ENCODE results near the gene HSPBAP1. TPM values are rescaled to one million over a fixed set of nuclear protein-coding genes. Genes with fewer than 3 reads are reported as not detected.
A peak's percentile ranks its signal among the peaks of the same experiment; 100 is the strongest.

Gene HSPBAP1
- total and polyA plus RNA-seq, 9 of the 15 experiments (the other 6 are each of a cell fraction or from before 2014, with no cell fraction given): 2.1 to 4.5 (median 3.4) TPM

DNA sequence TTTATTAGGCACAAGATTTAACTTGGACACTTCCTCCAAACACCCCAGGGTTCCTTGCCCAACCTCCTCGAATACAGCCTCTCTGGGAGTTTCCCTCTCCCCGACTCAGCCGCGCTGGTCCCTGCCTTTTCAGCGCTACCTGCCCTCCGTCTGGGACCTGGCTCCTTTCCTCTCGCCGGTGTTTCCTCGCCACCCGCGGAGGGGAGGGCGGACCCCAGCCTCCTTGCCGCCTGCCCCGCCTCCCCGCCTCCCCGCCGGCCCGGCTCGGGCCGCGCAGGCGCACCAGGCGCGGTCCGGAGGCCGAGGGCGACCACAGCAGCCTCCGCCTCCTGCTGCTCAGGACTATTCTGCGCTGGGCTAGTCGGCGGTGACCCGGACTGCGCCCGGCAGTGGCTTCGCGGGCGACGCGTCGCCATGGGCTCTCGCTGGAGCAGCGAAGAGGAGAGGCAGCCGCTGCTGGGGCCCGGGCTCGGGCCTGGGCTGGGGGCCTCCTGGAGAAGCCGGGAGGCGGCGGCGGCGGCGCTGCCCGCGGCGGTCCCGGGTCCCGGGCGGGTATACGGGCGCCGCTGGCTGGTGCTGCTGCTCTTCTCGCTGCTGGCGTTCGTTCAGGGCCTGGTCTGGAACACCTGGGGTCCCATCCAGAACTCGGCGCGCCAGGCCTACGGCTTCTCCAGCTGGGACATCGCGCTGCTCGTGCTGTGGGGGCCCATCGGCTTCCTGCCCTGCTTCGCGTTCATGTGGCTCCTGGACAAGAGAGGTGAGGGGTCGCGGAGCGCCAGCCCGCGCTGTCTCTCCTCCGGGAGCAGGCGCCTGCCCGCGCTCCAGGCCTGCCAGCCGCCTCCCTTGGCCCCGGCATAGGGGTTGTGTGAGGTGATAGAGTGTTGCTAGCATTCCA lies 1.4 kb upstream of the HSPBAP1 start, which contains the start of gene SLC49A4 (continued):
- TF ChIP-seq, protein P1, sequence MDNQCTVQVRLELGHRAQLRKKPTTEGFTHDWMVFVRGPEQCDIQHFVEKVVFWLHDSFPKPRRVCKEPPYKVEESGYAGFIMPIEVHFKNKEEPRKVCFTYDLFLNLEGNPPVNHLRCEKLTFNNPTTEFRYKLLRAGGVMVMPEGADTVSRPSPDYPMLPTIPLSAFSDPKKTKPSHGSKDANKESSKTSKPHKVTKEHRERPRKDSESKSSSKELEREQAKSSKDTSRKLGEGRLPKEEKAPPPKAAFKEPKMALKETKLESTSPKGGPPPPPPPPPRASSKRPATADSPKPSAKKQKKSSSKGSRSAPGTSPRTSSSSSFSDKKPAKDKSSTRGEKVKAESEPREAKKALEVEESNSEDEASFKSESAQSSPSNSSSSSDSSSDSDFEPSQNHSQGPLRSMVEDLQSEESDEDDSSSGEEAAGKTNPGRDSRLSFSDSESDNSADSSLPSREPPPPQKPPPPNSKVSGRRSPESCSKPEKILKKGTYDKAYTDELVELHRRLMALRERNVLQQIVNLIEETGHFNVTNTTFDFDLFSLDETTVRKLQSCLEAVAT (IDR thresholded peaks at IDR 0.05): no peak
- no peak for TF ChIP-seq YY1 (IDR thresholded peaks at IDR 0.05; ENCODE audit: borderline replicate concordance in 1 of 3, control insufficient read depth in 1 of 3, extremely low read depth in 1 of 3, insufficient read depth in 3 of 3, insufficient read length in 1 of 3, insufficient replicate concordance in 2 of 3, low read depth in 1 of 3, low read length in 2 of 3)
- no peak for TF ChIP-seq FOXM1 (IDR thresholded peaks at IDR 0.05; ENCODE audit: low read depth)
- TF ChIP-seq FOXM1 (CRISPR knock-in tag; IDR thresholded peaks at IDR 0.05; ENCODE audit: low read depth): no peak; the same call in 1 of the 2 replicates
- TF ChIP-seq ATF7 (IDR thresholded peaks at IDR 0.05): peak; percentile 64; the same call in 1 of the 2 replicates
- 0 out of 2 replicates have a peak, but pooled peaks have one; percentile 23 for TF ChIP-seq MTA3 (IDR thresholded peaks at IDR 0.05; ENCODE audit: borderline replicate concordance)
- peak; percentile 86 for TF ChIP-seq ZFX (CRISPR knock-in tag; IDR thresholded peaks at IDR 0.05)
- TF ChIP-seq RBFOX2 (IDR thresholded peaks at IDR 0.05; ENCODE audit: low read depth, low read length): peak; percentile 85
- no peak for TF ChIP-seq ZNF384 (IDR thresholded peaks at IDR 0.05; ENCODE audit: low read depth, low read length)
- TF ChIP-seq ZBTB7A (IDR thresholded peaks at IDR 0.05; ENCODE audit: borderline replicate concordance, control insufficient read depth, low read depth, low read length): peak; percentile 48; the same call in 1 of the 2 replicates
- no peak for TF ChIP-seq ZNF77 (CRISPR knock-in tag; IDR thresholded peaks at IDR 0.05)
- TF ChIP-seq, protein P2, sequence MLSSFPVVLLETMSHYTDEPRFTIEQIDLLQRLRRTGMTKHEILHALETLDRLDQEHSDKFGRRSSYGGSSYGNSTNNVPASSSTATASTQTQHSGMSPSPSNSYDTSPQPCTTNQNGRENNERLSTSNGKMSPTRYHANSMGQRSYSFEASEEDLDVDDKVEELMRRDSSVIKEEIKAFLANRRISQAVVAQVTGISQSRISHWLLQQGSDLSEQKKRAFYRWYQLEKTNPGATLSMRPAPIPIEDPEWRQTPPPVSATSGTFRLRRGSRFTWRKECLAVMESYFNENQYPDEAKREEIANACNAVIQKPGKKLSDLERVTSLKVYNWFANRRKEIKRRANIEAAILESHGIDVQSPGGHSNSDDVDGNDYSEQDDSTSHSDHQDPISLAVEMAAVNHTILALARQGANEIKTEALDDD (IDR thresholded peaks at IDR 0.05): 0 out of 2 replicates have a peak, but pooled peaks have one; percentile 18
- TF ChIP-seq HNRNPLL (IDR thresholded peaks at IDR 0.05; ENCODE audit: low read depth, low read length, poor library complexity, severe bottlenecking): peak; percentile 45
- TF ChIP-seq, protein P3, sequence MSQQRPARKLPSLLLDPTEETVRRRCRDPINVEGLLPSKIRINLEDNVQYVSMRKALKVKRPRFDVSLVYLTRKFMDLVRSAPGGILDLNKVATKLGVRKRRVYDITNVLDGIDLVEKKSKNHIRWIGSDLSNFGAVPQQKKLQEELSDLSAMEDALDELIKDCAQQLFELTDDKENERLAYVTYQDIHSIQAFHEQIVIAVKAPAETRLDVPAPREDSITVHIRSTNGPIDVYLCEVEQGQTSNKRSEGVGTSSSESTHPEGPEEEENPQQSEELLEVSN (IDR thresholded peaks at IDR 0.05; ENCODE audit: borderline replicate concordance in 1 of 2, extremely low read depth in 1 of 2, insufficient read depth in 1 of 2, insufficient read length in 1 of 2, low read depth in 1 of 2, low read length in 1 of 2, poor library complexity in 1 of 2, severe bottlenecking in 1 of 2): peak in 1 of 2 experiments; percentile 59
- TF ChIP-seq, protein P4, sequence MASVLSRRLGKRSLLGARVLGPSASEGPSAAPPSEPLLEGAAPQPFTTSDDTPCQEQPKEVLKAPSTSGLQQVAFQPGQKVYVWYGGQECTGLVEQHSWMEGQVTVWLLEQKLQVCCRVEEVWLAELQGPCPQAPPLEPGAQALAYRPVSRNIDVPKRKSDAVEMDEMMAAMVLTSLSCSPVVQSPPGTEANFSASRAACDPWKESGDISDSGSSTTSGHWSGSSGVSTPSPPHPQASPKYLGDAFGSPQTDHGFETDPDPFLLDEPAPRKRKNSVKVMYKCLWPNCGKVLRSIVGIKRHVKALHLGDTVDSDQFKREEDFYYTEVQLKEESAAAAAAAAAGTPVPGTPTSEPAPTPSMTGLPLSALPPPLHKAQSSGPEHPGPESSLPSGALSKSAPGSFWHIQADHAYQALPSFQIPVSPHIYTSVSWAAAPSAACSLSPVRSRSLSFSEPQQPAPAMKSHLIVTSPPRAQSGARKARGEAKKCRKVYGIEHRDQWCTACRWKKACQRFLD (CRISPR knock-in tag; IDR thresholded peaks at IDR 0.05): 0 out of 2 replicates have a peak, but pooled peaks have one; percentile 50
- TF ChIP-seq CC2D1A (IDR thresholded peaks at IDR 0.05): no peak
- TF ChIP-seq TAF1 (IDR thresholded peaks at IDR 0.05; ENCODE audit: control insufficient read depth, extremely low read depth, insufficient read depth, low read length, severe bottlenecking): peak; percentile 64
- TF ChIP-seq PHF8 (IDR thresholded peaks at IDR 0.05; ENCODE audit: borderline replicate concordance, low read length): peak; percentile 73; the same call in 1 of the 2 replicates
- TF ChIP-seq ATF1 (CRISPR knock-in tag; IDR thresholded peaks at IDR 0.05): no peak
- TF ChIP-seq ATF1 (tag; IDR thresholded peaks at IDR 0.05): peak; percentile 46
- no peak for TF ChIP-seq RCOR1 (IDR thresholded peaks at IDR 0.05; ENCODE audit: borderline replicate concordance in 1 of 2, low read depth in 2 of 2, low read length in 2 of 2)
